PFSK-1 (cell line): ENCODE measurements around the gene DCC.

Experiments used
- TAF1 ChIP-seq: IDR thresholded peaks from 2 replicates; pipeline ENCODE4 v1.6.1; 2012; ENCODE audit warnings: low read length, control low read depth, borderline replicate concordance; ENCODE audit not compliant: insufficient read depth
- TF ChIP-seq, protein P1 (sequence below), 2 experiments: IDR thresholded peaks; 2 replicates each; pipeline versions ENCODE4 v1.6.1 to v1.8.0; 2011 to 2012; ENCODE audit warnings: low read depth in 2 of 2, low read length in 2 of 2, control low read depth in 1 of 2, inconsistent platforms in 1 of 2, mild to moderate bottlenecking in 1 of 2, moderate library complexity in 1 of 2; ENCODE audit not compliant: insufficient read depth in 1 of 2

GRCh38 chr18:53567929-53568574 is 1228.1 kb downstream of the DCC start:
- no peak for TF ChIP-seq TAF1
- TF ChIP-seq, protein P1, sequence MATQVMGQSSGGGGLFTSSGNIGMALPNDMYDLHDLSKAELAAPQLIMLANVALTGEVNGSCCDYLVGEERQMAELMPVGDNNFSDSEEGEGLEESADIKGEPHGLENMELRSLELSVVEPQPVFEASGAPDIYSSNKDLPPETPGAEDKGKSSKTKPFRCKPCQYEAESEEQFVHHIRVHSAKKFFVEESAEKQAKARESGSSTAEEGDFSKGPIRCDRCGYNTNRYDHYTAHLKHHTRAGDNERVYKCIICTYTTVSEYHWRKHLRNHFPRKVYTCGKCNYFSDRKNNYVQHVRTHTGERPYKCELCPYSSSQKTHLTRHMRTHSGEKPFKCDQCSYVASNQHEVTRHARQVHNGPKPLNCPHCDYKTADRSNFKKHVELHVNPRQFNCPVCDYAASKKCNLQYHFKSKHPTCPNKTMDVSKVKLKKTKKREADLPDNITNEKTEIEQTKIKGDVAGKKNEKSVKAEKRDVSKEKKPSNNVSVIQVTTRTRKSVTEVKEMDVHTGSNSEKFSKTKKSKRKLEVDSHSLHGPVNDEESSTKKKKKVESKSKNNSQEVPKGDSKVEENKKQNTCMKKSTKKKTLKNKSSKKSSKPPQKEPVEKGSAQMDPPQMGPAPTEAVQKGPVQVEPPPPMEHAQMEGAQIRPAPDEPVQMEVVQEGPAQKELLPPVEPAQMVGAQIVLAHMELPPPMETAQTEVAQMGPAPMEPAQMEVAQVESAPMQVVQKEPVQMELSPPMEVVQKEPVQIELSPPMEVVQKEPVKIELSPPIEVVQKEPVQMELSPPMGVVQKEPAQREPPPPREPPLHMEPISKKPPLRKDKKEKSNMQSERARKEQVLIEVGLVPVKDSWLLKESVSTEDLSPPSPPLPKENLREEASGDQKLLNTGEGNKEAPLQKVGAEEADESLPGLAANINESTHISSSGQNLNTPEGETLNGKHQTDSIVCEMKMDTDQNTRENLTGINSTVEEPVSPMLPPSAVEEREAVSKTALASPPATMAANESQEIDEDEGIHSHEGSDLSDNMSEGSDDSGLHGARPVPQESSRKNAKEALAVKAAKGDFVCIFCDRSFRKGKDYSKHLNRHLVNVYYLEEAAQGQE (IDR thresholded peaks at IDR 0.05; ENCODE audit: insufficient read depth in 1 of 2, low read depth in 2 of 2, low read length in 2 of 2): no peak
